Kidney (tissue), 14 donors: ENCODE results near the gene INHA. TPM values are rescaled to one million over a fixed set of nuclear protein-coding genes. Genes with fewer than 3 reads are reported as not detected.

Experiments
- DNase-seq, 5 donors: peaks; one replicate each; pipeline ENCODE4 v3.0.0-alpha.2; 2013 to 2020
- FAIRE-seq: peaks from 2 replicates; lab custom pipeline; 2012; peaks lifted over from hg19 to GRCh38; lab: Jason Lieb, UNC
- H3K27ac ChIP-seq, 2 donors: one replicate each; pipeline ENCODE4 v1.7.0; 2013; ENCODE audit warnings: low read depth in 2 of 2, low read length in 2 of 2, inconsistent platforms in 1 of 2
- H3K27me3 ChIP-seq: one replicate; pipeline ENCODE4 v1.7.1; 2013; ENCODE audit warnings: low read length, inconsistent platforms; ENCODE audit not compliant: control insufficient read depth, insufficient read depth
- H3K36me3 ChIP-seq, 3 donors: one replicate each; pipeline versions ENCODE4 v1.7.0 to v1.7.1; 2013; ENCODE audit warnings: low read length in 3 of 3, control low read depth in 1 of 3, inconsistent platforms in 1 of 3; ENCODE audit not compliant: insufficient read depth in 3 of 3, control insufficient read depth in 2 of 3
- H3K4me1 ChIP-seq, 3 donors: one replicate each; pipeline versions ENCODE4 v1.7.0 to v1.7.1; 2013; ENCODE audit warnings: low read length in 3 of 3, inconsistent platforms in 1 of 3, low read depth in 1 of 3; ENCODE audit not compliant: control insufficient read depth in 2 of 3, insufficient read depth in 2 of 3
- H3K4me3 ChIP-seq, 3 donors: one replicate each; pipeline versions ENCODE4 v1.7.0 to v1.8.1; 2013; ENCODE audit warnings: low read length in 3 of 3, control low read depth in 1 of 3, inconsistent platforms in 1 of 3
- H3K9ac ChIP-seq, 3 donors: one replicate each; pipeline versions ENCODE4 v1.7.0 to v1.7.1; 2013; ENCODE audit warnings: low read length in 3 of 3, control low read depth in 1 of 3, inconsistent platforms in 1 of 3
- H3K9me3 ChIP-seq, 3 donors: one replicate each; pipeline versions ENCODE4 v1.7.0 to v1.7.1; 2013; ENCODE audit warnings: low read length in 3 of 3, control low read depth in 1 of 3, inconsistent platforms in 1 of 3; ENCODE audit not compliant: control insufficient read depth in 2 of 3, insufficient read depth in 1 of 3
- intact Hi-C: fragments of 100-400 bp; cut with DNase I; formaldehyde crosslinking; loops from one replicate; pipeline ENCODE4 v1.11.1; 2022
- polyA plus RNA-seq: library from polyadenylated mRNA; stranded (reverse); fragments of 350-450 nt; fragmentation: Illumina TruSeq; extraction: RNeasy Lipid Tissue Mini Kit (QIAGEN cat#74804); gene quantifications from one replicate; pipeline ENCODE4 v1.2.3, GENCODE V29; 2014; ENCODE audit warnings: low read depth, low replicate concordance; ENCODE audit not compliant: insufficient read depth
- total RNA-seq: library from RNA; stranded (reverse); fragmentation: NEBNext Ultra II Directional; extraction: Animal tissue kit (Norgen Biotek cat#: 25700); gene quantifications from one replicate; pipeline ENCODE4 v1.2.1, GENCODE V29; 2021
- TF ChIP-seq, protein P1 (sequence below): IDR thresholded peaks from 3 replicates; pipeline ENCODE4 v1.5.1; 2012; ENCODE audit warnings: mild to moderate bottlenecking, moderate library complexity, borderline replicate concordance; ENCODE audit not compliant: insufficient read depth; ENCODE audit errors: extremely low read depth
- donor health status: control.
- donor health status: control.
- donor health status: control.
- donor health status: control.
- donor health status: control.
- donor health status: DM: yes; HTN: yes; CAD: no.
- donor health status: Normal renal cell carcinoma (clear cell type).

Gene INHA
- total and polyA plus RNA-seq, 2 donors from 2014 or later = 1.2 to 2.5 TPM

DNA sequence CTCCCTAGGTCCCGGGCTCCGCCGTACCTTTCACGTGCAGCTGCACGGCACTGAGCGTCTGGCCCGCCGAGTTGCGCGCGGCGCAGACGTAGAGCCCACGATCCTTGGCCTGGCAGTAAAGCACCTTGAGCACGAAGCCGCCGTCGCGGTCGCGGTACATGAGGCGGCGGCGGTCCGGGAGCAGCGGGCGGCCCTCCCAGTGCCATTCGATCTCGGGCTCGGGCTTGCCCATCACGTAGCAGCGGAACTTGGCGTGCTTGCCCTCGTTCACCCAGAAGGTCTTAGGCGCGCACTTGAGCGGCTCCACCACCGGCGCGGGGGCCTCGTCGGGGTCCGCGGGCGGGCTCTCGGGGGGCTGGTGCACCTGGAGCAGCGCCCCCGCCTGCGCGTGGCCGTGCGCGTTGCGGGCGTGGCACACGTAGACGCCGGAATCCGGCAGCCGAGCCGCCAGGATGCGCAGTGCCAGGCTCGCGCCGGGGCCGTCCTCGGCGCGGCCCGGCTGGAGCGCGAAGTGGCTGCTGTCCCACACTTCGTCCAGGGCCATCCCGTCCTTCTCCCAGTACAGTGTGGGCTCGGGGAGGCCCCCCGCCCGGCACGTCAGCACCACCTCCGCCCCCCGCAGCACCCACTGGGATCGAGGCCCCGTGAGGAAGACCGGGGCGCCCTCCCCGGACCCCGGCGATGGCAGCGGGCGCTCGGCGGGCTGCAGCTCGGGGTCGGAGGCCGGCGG lies 1.8 kb upstream of the INHA start:
- TF ChIP-seq, protein P1, sequence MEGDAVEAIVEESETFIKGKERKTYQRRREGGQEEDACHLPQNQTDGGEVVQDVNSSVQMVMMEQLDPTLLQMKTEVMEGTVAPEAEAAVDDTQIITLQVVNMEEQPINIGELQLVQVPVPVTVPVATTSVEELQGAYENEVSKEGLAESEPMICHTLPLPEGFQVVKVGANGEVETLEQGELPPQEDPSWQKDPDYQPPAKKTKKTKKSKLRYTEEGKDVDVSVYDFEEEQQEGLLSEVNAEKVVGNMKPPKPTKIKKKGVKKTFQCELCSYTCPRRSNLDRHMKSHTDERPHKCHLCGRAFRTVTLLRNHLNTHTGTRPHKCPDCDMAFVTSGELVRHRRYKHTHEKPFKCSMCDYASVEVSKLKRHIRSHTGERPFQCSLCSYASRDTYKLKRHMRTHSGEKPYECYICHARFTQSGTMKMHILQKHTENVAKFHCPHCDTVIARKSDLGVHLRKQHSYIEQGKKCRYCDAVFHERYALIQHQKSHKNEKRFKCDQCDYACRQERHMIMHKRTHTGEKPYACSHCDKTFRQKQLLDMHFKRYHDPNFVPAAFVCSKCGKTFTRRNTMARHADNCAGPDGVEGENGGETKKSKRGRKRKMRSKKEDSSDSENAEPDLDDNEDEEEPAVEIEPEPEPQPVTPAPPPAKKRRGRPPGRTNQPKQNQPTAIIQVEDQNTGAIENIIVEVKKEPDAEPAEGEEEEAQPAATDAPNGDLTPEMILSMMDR = no peak
- H3K4me3 ChIP-seq = peak overlapping the region in 2 of 3 donors; percentile 19 to 55
- no peaks in the 10 kb centered on the region for H3K9me3 ChIP-seq
- peak overlapping the region; percentile 43 to 48 for H3K27ac ChIP-seq
- FAIRE-seq (no peak), DNase-seq (peak; percentile 43 to 83 (median 60))
- H3K36me3 ChIP-seq = peaks cover 0 to 2% (median 0%) of the 10 kb centered on the region in 3 donors
- H3K4me1 ChIP-seq = peaks cover 0 to 11% (median 10%) of the 10 kb centered on the region in 3 donors
- intact Hi-C loops = no loop called here
- H3K27me3 ChIP-seq = no peaks in the 10 kb centered on the region
- H3K9ac ChIP-seq = peak overlapping the region in 1 of 3 donors; percentile 46

DNA sequence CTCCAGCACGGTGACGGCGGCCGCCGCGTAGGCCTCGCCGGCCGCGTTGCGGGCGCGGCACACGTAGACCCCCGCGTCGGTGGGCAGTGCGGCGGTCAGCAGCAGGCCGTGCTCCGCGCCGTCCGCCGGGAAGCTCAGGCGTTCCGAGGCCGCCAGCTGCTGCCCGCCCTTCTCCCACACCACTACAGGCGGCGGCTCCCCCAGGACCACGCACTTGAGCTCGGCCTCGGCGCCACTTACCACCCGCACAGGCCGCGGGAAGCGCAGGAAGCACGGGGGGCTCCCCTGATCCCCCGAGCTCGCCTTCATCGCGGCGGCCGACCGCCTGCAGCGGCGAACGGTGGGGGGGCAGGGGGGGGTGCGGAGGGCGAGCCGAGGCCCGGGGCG lies 1.2 kb upstream of the INHA start:
- Histone ChIP-seq H3K36me3 (peaks cover 0 to 2% (median 0%) of the 10 kb centered on the region in 3 donors), H3K27ac (peak overlapping the region in 1 of 2 donors; percentile 48), H3K9me3 (no peaks in the 10 kb centered on the region), H3K27me3 (no peaks in the 10 kb centered on the region), H3K4me3 (peak overlapping the region in 1 of 3 donors; percentile 55), H3K4me1 (peaks cover 0 to 11% (median 10%) of the 10 kb centered on the region in 3 donors), H3K9ac (peak overlapping the region in 1 of 3 donors; percentile 34)
- DNase-seq = peak in 2 of 5 donors; percentile 51 to 81
- FAIRE-seq = no peak
- TF ChIP-seq, protein P1 = no peak
- intact Hi-C loops = no loop called here

DNA sequence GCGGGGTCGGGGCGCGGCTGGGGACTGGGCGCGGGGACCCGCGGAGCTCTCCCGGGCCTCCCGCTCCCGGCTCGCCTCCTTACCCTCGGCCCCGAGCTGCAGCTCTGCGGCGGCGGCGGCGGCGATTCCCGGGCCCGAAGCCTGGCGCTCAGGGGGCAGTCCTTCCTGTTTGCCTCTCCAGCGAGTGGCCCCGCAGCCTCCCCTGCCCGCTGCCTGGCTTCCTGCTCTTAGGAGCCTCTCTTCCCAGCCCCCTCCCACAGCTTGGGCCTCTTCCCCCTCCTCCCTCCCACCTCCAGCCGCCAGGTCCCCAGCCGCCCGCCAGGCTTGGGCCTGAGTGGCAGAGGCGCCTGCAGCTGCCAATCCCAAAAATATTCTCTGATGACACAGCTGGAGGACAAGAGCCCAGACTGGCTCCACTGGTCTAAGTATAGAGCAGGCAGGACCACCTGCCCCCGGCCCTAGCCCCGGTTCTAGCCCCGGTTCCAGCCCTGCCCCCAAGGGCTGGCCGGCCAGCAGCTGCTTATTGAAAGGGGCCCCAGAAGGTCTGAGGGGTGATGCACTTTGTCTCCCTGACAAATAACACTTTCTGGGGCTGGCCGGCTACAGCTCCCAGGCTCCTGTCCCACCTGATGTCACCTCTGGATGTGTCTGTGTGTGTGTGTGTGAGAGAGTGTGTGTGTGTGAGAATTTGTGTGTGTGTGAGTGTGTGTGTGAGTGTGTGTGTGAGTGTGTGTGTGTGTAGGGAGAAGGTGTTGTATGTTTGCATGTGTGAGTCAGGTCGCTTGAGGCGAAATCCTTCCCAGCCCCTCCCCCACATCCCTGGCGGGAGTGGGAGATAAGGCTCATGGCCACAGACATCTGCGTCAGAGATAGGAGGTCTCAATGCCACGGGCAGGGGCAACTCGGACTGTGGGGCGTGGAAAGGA lies 536 bp upstream of the INHA start, which contains the start of gene OBSL1:
Gene OBSL1, minus strand, starts transcription at position 229 of the 926 bp plus-strand sequence. CDS start 307 bp downstream, outside the sequence.
- Histone ChIP-seq H3K36me3 (no peaks in the 10 kb centered on the region), H3K4me3 (peak within 1 kb of the TSS; percentile 19 to 55 (median 33)), H3K27ac (peak within 1 kb of the TSS; percentile 43 to 53), H3K9me3 (no peaks in the 10 kb centered on the region), H3K4me1 (peaks cover 0 to 11% (median 10%) of the 10 kb centered on the region in 3 donors), H3K27me3 (no peaks in the 10 kb centered on the region), H3K9ac (peak within 1 kb of the TSS; percentile 18 to 69 (median 24))
- DNase-seq (peak; percentile 93 to 95 (median 94)), FAIRE-seq (no peak)
- TF ChIP-seq, protein P1 = no peak
- intact Hi-C loops = no loop called here
